22Rv1 (cell line): ENCODE results near the gene BMPER.
A peak's percentile ranks its signal among the peaks of the same experiment; 100 is the strongest.

Source experiments
- H3K27ac ChIP-seq: fragments of 450-650 bp; 2 replicates; pipeline ENCODE4 v1.5.1; 2017
- ZFX ChIP-seq: fragments of 450-650 bp; IDR thresholded peaks from 2 replicates; pipeline ENCODE4 v1.6.1; 2017; ENCODE audit warnings: antibody characterized with exemption, borderline replicate concordance
- TF ChIP-seq, protein P1 (sequence below): fragments of 450-650 bp; IDR thresholded peaks from 2 replicates; pipeline ENCODE4 v1.5.1; 2017; ENCODE audit warnings: mild to moderate bottlenecking

BMPER gene

DNA sequence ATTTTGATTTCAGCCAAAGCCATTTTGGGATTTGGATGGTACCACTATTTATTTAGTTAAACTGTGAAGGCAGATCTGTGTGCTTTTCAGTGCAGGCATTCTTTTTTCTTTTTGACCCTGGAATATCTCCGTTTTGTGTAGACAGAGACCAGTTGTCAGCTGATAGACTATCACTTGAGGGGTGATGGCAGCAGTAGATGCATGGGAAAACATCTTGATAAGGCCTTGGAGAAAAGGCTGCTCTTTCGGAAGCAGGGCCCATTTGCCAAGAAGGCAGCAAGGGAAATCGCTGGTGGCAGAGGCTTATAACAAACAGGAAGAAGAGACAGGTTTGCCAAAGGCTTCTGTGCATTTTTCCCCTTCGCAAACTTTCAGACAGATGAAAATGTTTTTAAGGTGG, 2.6 kb upstream of the BMPER start:
- no peak for TF ChIP-seq ZFX
- TF ChIP-seq, protein P1, sequence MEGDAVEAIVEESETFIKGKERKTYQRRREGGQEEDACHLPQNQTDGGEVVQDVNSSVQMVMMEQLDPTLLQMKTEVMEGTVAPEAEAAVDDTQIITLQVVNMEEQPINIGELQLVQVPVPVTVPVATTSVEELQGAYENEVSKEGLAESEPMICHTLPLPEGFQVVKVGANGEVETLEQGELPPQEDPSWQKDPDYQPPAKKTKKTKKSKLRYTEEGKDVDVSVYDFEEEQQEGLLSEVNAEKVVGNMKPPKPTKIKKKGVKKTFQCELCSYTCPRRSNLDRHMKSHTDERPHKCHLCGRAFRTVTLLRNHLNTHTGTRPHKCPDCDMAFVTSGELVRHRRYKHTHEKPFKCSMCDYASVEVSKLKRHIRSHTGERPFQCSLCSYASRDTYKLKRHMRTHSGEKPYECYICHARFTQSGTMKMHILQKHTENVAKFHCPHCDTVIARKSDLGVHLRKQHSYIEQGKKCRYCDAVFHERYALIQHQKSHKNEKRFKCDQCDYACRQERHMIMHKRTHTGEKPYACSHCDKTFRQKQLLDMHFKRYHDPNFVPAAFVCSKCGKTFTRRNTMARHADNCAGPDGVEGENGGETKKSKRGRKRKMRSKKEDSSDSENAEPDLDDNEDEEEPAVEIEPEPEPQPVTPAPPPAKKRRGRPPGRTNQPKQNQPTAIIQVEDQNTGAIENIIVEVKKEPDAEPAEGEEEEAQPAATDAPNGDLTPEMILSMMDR, result no peak
- no peak overlapping the region for H3K27ac ChIP-seq

DNA sequence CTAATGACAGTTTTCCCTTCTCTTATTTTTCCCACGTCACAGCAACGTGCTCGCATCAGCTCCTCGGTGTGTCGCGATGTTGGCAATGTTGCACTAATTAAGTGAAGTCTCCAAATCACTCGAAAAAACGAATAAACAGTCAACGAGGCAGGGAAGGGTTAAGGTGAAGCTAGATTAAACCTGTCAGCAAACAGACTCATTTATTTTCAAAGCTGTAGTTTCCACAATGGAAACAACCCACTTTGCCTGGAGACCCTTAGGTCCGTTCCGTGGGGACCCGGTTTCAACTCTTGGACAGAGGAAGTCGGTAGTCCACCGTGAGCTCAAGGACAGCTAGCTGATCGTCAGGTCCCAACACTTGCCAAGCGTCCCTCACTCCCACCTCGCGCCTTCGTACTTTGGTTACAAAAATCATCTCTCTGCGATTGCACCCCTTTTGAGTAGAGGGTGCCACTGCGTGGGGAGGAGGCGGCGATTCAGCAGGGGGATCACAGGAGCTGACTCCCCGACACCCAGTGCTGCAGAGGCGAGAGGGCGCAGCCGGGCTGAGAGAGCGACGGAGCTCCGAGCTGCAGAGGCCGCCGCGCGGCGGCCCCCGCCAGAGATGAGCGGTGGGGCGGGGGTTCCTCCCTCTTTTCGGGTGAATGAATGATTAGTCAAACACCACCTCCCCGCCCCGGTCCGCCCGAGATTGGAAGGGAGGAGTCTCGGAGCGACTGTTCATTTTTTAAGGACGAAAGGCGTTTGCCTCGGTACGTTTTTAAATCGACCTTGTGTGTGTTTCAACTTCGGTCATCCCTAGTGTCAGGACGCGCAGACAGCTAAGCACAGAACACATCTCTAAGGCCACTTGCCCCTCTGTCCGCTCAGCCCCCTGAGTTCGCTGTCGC, 1.3 kb upstream of the BMPER start:
- H3K27ac ChIP-seq, result no peak overlapping the region
- TF ChIP-seq, protein P1, result no peak
- no peak for TF ChIP-seq ZFX

DNA sequence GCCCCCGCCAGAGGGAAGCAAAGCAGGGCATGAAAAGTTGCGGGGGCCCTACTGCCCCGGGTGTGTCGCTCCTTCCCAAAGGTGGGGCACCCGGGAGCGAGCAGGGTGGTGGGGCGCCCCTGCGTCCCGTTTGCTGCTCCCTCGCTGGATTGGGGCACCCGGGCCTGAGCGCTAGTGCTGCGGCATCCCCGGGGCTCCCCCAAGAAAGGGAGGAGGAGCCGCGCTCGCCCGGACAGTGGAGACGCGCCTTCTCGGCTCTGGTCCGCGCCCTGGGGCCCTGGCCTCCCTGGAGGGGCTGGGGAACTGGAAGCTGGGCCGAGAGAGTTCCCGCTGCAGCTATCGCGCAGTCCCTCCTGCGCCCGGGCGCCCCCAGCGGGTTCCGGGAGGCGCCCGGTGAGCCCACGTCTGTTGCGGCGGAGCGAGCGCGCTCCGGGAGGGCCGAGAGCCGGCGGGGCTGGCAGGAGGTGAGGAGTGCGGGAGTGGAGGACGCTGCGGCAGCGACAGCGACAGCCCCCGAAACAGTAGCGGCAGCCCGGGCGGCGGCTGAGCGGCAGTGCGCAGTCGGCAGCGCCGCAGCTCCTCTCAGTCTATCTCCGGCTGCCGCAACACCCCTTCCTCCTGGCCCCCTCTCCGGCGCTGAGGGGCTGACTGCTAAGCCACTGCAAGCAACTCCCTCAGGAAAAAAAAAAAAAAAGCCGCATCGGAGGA, 504 bp upstream of the BMPER start:
- H3K27ac ChIP-seq, result no peak overlapping the region
- no peak for TF ChIP-seq ZFX
- TF ChIP-seq, protein P1, result no peak; the same call in none of the 2 replicates

DNA sequence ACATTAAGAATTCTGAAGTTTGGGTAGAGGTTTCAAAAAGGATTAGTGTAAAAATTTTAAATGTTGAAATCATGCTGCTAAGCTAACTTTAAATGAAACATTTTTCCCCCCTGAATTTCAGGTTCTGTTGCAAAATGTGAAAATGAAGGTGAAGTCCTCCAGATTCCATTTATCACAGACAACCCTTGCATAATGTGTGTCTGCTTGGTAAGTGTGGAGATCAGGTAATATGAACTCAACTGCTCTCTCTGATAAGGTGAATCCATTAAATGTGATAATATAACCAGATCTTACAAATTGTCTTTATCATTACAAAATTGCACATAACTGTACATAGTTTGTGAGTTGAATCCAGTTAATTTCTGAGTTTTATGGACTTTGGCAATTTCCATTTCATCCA, 1.4 kb downstream of the BMPER start:
- TF ChIP-seq ZFX, result no peak
- TF ChIP-seq, protein P1, result no peak

DNA sequence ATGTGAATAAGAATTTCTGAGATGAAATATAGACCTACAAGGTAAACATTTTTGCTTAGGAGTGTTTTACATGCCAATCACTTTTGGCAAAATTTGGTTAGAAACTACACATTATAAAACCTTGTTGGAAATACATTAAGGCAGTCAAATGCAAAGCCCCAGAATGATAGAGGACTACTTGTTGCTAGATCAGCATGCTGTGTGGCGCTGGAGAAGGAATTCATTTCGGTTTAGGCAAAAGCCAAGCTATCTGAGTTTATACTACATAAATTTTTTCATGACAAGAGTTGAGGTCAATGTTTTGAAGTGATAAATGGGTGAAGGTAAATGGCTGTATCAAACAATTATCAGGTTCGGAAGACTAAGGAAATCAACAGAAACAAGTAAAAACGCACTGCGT, 2.3 kb downstream of the BMPER start:
- no peak overlapping the region for H3K27ac ChIP-seq
- no peak for TF ChIP-seq ZFX
- TF ChIP-seq, protein P1, result no peak

More for the DNA sequence above, 1.4 kb downstream of the BMPER start:
- H3K27ac ChIP-seq, result no peak overlapping the region

DNA sequence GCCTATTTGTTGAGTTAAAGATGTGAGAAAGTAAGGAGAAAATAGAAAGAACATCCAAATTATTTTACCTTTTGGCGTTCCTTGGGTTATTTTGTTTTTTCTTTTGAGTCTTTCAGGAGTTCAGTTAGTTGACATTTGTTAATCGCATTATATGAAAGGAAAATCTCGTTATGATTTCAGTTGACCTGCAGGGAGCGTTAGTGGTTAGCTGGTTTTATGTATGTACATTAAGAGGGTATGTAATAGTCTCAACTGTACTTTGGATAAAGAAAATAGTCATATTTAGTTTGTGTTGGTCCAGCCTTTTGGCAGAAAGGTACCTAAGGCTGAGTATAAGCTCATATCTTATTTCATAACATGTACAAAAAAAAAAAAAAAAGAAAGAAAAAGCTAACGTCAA, 4.0 kb downstream of the BMPER start:
- no peak for TF ChIP-seq ZFX
- TF ChIP-seq, protein P1, result peak; percentile 12; the same call in 1 of the 2 replicates
- no peak overlapping the region for H3K27ac ChIP-seq

DNA sequence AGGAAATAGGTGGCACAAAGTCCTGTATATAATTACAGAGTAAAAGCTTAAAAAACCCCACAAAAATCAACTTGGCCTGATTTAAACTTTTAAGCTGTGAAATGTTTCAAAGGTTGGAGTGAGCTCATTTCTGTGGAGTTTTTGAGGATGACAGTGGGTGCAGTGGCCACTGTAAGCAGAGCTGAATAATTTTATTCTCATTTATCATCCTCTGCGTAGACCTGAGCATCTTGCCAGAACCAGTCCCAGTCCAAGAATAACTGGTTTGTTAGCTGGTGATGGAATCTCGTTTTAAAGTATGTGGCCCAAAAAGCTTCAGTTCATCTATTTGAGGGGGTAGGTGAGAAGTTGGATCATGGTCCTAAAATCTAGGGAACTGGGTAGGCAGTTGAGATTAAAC, 4.4 kb downstream of the BMPER start:
- TF ChIP-seq, protein P1, result no peak
- TF ChIP-seq ZFX, result no peak
- no peak overlapping the region for H3K27ac ChIP-seq
